ENCODE results near the gene SRRM4. TPM values are rescaled to one million over a fixed set of nuclear protein-coding genes. Genes with fewer than 3 reads are reported as not detected.

The SRRM4 gene
- total RNA-seq, 2 experiments from 2014 or later: not detected

DNA sequence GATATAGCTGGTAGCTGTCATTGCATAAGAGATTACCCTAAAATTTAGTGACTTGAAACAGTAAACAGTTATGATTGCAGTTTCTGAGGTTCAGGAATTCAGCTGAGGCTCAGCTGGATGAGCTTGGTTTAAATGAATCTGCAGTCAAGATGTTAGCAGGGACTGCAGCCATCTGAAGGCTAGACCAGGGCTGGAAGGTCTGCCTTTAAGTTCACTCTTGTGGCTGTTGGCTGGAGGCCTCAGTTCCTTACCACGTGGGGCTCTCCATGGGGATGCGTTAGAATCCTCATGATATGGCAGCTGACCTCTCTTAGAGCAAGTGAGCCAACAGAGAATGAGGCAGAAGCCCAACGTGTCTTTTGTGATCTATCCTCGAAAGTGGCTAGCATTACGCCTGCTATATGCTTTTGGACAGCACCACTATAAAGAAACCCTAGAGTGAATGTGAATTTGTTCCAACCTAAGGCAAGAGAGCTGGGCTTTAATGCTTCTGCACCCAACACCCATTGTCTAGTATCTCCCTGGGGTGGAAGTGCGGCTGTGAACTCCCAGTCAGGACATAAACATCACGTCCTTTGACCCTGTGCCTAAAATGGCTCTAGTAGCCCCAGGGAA lies 223.4 kb downstream of the SRRM4 start:
- TF ChIP-seq, protein P1, sequence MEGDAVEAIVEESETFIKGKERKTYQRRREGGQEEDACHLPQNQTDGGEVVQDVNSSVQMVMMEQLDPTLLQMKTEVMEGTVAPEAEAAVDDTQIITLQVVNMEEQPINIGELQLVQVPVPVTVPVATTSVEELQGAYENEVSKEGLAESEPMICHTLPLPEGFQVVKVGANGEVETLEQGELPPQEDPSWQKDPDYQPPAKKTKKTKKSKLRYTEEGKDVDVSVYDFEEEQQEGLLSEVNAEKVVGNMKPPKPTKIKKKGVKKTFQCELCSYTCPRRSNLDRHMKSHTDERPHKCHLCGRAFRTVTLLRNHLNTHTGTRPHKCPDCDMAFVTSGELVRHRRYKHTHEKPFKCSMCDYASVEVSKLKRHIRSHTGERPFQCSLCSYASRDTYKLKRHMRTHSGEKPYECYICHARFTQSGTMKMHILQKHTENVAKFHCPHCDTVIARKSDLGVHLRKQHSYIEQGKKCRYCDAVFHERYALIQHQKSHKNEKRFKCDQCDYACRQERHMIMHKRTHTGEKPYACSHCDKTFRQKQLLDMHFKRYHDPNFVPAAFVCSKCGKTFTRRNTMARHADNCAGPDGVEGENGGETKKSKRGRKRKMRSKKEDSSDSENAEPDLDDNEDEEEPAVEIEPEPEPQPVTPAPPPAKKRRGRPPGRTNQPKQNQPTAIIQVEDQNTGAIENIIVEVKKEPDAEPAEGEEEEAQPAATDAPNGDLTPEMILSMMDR (IDR thresholded peaks at IDR 0.05): no peak
- no peaks in the 10 kb centered on the region for H3K9me3 Mint-ChIP-seq
- no peak overlapping the region for H3K27ac Mint-ChIP-seq
- no peak for ATAC-seq (ENCODE audit: poor library complexity)
- H3K4me3 ChIP-seq (ENCODE audit: low read length): no peak overlapping the region
- intact Hi-C loops (cut with DNase I, micrococcal nuclease): no loop called here
- no peaks in the 10 kb centered on the region for H3K27me3 ChIP-seq (ENCODE audit: control insufficient read depth in 1 of 2, insufficient read depth in 2 of 2, low read length in 2 of 2)
- ChIA-PET CTCF (no interaction called here), POLR2A (no interaction called here)
- no peak overlapping the region for H3K27ac ChIP-seq (ENCODE audit: low read depth in 1 of 2, low read length in 2 of 2)
- DNase-seq: no peak
- no peaks in the 10 kb centered on the region for H3K4me1 ChIP-seq (ENCODE audit: insufficient read depth, low read length)
- H3K9me3 ChIP-seq (ENCODE audit: control insufficient read depth in 1 of 2, insufficient read depth in 1 of 2, low read length in 2 of 2): no peaks in the 10 kb centered on the region
- no peaks in the 10 kb centered on the region for H3K27me3 Mint-ChIP-seq
- no peaks in the 10 kb centered on the region for H3K36me3 Mint-ChIP-seq (ENCODE audit: low read depth)
- H3K36me3 ChIP-seq (ENCODE audit: insufficient read depth, low read length): no peaks in the 10 kb centered on the region
- H3K4me3 Mint-ChIP-seq: no peak overlapping the region
- H3K4me1 Mint-ChIP-seq (ENCODE audit: low read depth): no peaks in the 10 kb centered on the region

DNA sequence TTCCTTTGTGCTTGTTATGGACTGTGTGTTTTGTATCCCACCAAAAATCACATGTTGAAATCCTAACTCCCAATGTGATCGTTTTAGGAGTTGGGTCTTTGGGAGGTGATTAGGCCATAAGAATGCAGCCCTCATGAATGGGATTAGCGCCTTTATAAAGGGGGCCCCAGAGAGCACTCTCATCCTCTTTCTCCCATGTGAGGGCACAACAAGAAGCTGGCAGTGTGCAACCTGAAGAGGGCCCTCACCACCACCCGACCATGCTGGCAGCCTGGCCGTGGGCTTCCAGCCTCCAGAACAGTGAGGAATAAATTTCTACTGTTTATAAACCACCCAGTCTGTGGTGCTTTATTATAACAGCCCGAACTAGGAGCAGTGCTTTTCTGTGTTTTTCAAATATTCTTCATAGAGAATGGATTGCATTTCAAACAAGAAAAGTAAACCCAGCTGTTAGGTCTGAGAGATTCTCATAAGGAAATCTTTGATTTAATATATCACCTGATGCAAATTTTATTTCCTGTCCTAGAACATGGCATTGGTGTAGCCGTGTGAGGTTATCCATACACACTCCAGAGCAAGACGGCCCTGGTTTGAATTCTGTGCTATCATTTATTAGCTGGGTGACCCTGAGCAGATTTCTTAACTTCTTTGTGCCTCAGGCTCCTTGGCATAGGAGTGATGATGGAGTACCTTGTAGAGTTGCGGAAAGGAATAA lies 225.2 kb downstream of the SRRM4 start:
- no peak overlapping the region for H3K27ac ChIP-seq (ENCODE audit: low read depth in 1 of 2, low read length in 2 of 2)
- POLR2A ChIA-PET: no interaction called here
- Mint-ChIP-seq H3K9me3 (no peaks in the 10 kb centered on the region), H3K4me3 (no peak overlapping the region), H3K4me1 (ENCODE audit: low read depth) (no peaks in the 10 kb centered on the region), H3K27me3 (no peaks in the 10 kb centered on the region), H3K36me3 (ENCODE audit: low read depth) (no peaks in the 10 kb centered on the region), H3K27ac (no peak overlapping the region)
- intact Hi-C loops (cut with DNase I, micrococcal nuclease): no loop called here
- no peak for ATAC-seq (ENCODE audit: poor library complexity)
- H3K9me3 ChIP-seq (ENCODE audit: control insufficient read depth in 1 of 2, insufficient read depth in 1 of 2, low read length in 2 of 2): peaks cover 0 to 5% of the 10 kb centered on the region in 2 experiments
- no peaks in the 10 kb centered on the region for H3K27me3 ChIP-seq (ENCODE audit: control insufficient read depth in 1 of 2, insufficient read depth in 2 of 2, low read length in 2 of 2)
- CTCF ChIA-PET: no interaction called here
- H3K36me3 ChIP-seq (ENCODE audit: insufficient read depth, low read length): no peaks in the 10 kb centered on the region
- TF ChIP-seq, protein P1 (IDR thresholded peaks at IDR 0.05): no peak
- no peaks in the 10 kb centered on the region for H3K4me1 ChIP-seq (ENCODE audit: insufficient read depth, low read length)
- no peak overlapping the region for H3K4me3 ChIP-seq (ENCODE audit: low read length)
- DNase-seq: no peak

DNA sequence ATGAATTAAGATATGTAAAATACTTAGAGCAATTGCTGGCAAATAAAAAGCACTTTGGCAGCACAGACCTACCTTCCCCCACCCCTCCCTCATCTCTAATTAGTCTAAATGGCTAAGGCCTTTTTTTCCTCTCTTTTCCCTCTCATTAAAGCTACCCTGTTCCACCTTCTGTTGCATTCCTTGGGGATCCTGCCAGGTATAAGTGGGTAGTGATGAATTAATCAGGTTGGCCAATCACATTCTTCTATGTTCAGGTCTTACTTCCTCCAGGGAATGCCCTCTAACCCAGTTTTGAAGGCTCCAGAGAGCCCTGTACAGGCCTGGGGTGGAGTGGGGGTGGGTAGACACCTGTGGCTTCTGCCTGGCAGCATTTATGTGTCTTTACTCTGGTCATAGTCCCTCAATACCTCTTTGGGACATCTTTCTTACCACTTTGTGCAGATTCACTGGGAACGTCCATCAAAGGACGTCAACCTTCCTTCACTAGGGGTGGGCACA lies 225.8 kb downstream of the SRRM4 start:
- Mint-ChIP-seq H3K27me3 (no peaks in the 10 kb centered on the region), H3K4me1 (ENCODE audit: low read depth) (no peaks in the 10 kb centered on the region), H3K27ac (no peak overlapping the region), H3K36me3 (ENCODE audit: low read depth) (no peaks in the 10 kb centered on the region), H3K9me3 (no peaks in the 10 kb centered on the region), H3K4me3 (no peak overlapping the region)
- intact Hi-C loops (cut with DNase I, micrococcal nuclease): no loop called here
- no peak for DNase-seq
- TF ChIP-seq, protein P1 (IDR thresholded peaks at IDR 0.05): no peak
- no peak for ATAC-seq (ENCODE audit: poor library complexity)
- H3K4me3 ChIP-seq (ENCODE audit: low read length): no peak overlapping the region
- H3K27me3 ChIP-seq (ENCODE audit: control insufficient read depth in 1 of 2, insufficient read depth in 2 of 2, low read length in 2 of 2): no peaks in the 10 kb centered on the region
- H3K36me3 ChIP-seq (ENCODE audit: insufficient read depth, low read length): no peaks in the 10 kb centered on the region
- peaks cover 0 to 9% of the 10 kb centered on the region in 2 experiments for H3K9me3 ChIP-seq (ENCODE audit: control insufficient read depth in 1 of 2, insufficient read depth in 1 of 2, low read length in 2 of 2)
- CTCF ChIA-PET: no interaction called here
- POLR2A ChIA-PET: no interaction called here
- no peaks in the 10 kb centered on the region for H3K4me1 ChIP-seq (ENCODE audit: insufficient read depth, low read length)
- H3K27ac ChIP-seq (ENCODE audit: low read depth in 1 of 2, low read length in 2 of 2): no peak overlapping the region

All from CD4-positive, alpha-beta T cell (primary cell).